CD14-positive monocyte (primary cell): ENCODE data around the gene SMS. TPM values are rescaled to one million over a fixed set of nuclear protein-coding genes. Genes with fewer than 3 reads are reported as not detected.

Source experiments
- DNase-seq, 3 donors: peaks; one replicate each; pipeline ENCODE4 v3.0.0-alpha.2; 2011 to 2022
- H2AFZ ChIP-seq: 2 replicates; pipeline ENCODE4 v1.6.0; 2012; ENCODE audit warnings: mild to moderate bottlenecking, low read depth, low read length, inconsistent platforms; ENCODE audit not compliant: insufficient read depth, poor library complexity, severe bottlenecking
- H3K27ac ChIP-seq, 2 donors: 1 replicate in 1 of 2; 2 replicates in 1 of 2; pipeline ENCODE4 v1.5.1; 2012 to 2013; ENCODE audit warnings: low read length in 2 of 2, control low read depth in 1 of 2, inconsistent platforms in 1 of 2, low read depth in 1 of 2, mild to moderate bottlenecking in 1 of 2
- H3K27me3 ChIP-seq, 2 donors: one replicate each; pipeline versions ENCODE4 v1.6.0 to v1.6.1; 2011 to 2013; ENCODE audit warnings: low read length in 2 of 2; ENCODE audit not compliant: control insufficient read depth in 2 of 2, insufficient read depth in 2 of 2
- H3K36me3 ChIP-seq, 2 donors: replicated peaks in 1 of 2; 1 replicate in 1 of 2; 2 replicates in 1 of 2; pipeline versions ENCODE4 v1.5.1 to v1.6.1; 2012 to 2013; ENCODE audit warnings: low read length in 2 of 2, control low read depth in 1 of 2, inconsistent platforms in 1 of 2, mild to moderate bottlenecking in 1 of 2; ENCODE audit not compliant: insufficient read depth in 2 of 2, control insufficient read depth in 1 of 2
- H3K4me1 ChIP-seq, 2 donors: 1 replicate in 1 of 2; 2 replicates in 1 of 2; pipeline versions ENCODE4 v1.5.1 to v1.6.1; 2012 to 2013; ENCODE audit warnings: low read length in 2 of 2, control low read depth in 1 of 2, inconsistent platforms in 1 of 2, mild to moderate bottlenecking in 1 of 2, moderate library complexity in 1 of 2; ENCODE audit not compliant: insufficient read depth in 2 of 2, control insufficient read depth in 1 of 2
- H3K4me2 ChIP-seq: replicated peaks from 2 replicates; pipeline ENCODE3; 2012; ENCODE audit warnings: low read length, moderate library complexity, mild to moderate bottlenecking; ENCODE audit not compliant: poor library complexity, severe bottlenecking; ENCODE audit errors: extremely low read depth
- H3K4me3 ChIP-seq, 3 experiments: fragments of 200-600 bp in 1 of 3; sonication (generic) in 1 of 3; replicated peaks in 1 of 3; 1 replicate in 2 of 3; 2 replicates in 1 of 3; pipeline ENCODE4 v1.5.1; 2011 to 2013; ENCODE audit warnings: low read length in 3 of 3, mild to moderate bottlenecking in 3 of 3, control low read depth in 2 of 3, low read depth in 2 of 3, inconsistent platforms in 1 of 3, moderate library complexity in 1 of 3
- H3K79me2 ChIP-seq: 2 replicates; pipeline ENCODE4 v1.6.0; 2012; ENCODE audit warnings: mild to moderate bottlenecking, control low read depth, inconsistent platforms, low read length, moderate library complexity; ENCODE audit not compliant: insufficient read depth
- H3K9ac ChIP-seq: 2 replicates; pipeline ENCODE4 v1.6.0; 2017; ENCODE audit warnings: low read length, mild to moderate bottlenecking; ENCODE audit not compliant: insufficient read depth, poor library complexity, severe bottlenecking
- H3K9me3 ChIP-seq, 2 donors: replicated peaks in 1 of 2; 1 replicate in 1 of 2; 2 replicates in 1 of 2; pipeline versions ENCODE4 v1.5.1 to v1.6.1; 2012 to 2013; ENCODE audit warnings: low read length in 2 of 2, control low read depth in 1 of 2; ENCODE audit not compliant: control insufficient read depth in 1 of 2, insufficient read depth in 1 of 2
- H4K20me1 ChIP-seq: 2 replicates; pipeline ENCODE4 v1.6.0; 2012; ENCODE audit warnings: mild to moderate bottlenecking, low read length, control low read depth, moderate library complexity; ENCODE audit not compliant: insufficient read depth
- H3K27ac Mint-ChIP-seq, 7 donors: one replicate each; pipeline ENCODE4 v1.8.0; 2020; ENCODE audit warnings: mild to moderate bottlenecking in 7 of 7, mixed read lengths in 7 of 7, moderate library complexity in 6 of 7, inconsistent platforms in 2 of 7
- H3K27me3 Mint-ChIP-seq, 3 donors: one replicate each; pipeline ENCODE4 v1.8.0; 2021 to 2022; ENCODE audit warnings: low read depth in 3 of 3, mild to moderate bottlenecking in 3 of 3, mixed read lengths in 3 of 3, moderate library complexity in 3 of 3, inconsistent platforms in 1 of 3
- H3K36me3 Mint-ChIP-seq, 2 donors: one replicate each; pipeline ENCODE4 v1.8.0; 2020; ENCODE audit warnings: mixed read lengths in 2 of 2, inconsistent platforms in 1 of 2, mild to moderate bottlenecking in 1 of 2
- H3K4me1 Mint-ChIP-seq: one replicate; pipeline ENCODE4 v1.8.0; 2020; ENCODE audit warnings: mild to moderate bottlenecking, mixed read lengths
- H3K4me3 Mint-ChIP-seq, 2 donors: one replicate each; pipeline ENCODE4 v1.8.0; 2020; ENCODE audit warnings: mild to moderate bottlenecking in 2 of 2, mixed read lengths in 2 of 2, moderate library complexity in 1 of 2
- H3K9me3 Mint-ChIP-seq, 7 donors: one replicate each; pipeline ENCODE4 v1.8.0; 2020 to 2022; ENCODE audit warnings: mixed read lengths in 7 of 7, mild to moderate bottlenecking in 6 of 7, moderate library complexity in 6 of 7, inconsistent platforms in 2 of 7
- CTCF ChIP-seq: fragments of 200-600 bp; IDR thresholded peaks from one replicate; pipeline ENCODE4 v1.8.0; 2022; ENCODE audit warnings: antibody characterized with exemption, mild to moderate bottlenecking
- WGBS: methylation state at CpG from one replicate; pipeline ENCODE4 v1.1.5; 2013; ENCODE audit warnings: missing lambda C conversion rate; ENCODE audit not compliant: insufficient coverage; 5-methylcytosine and 5-hydroxymethylcytosine counted together
- intact Hi-C, 2 donors: fragments of 100-400 bp; cut with micrococcal nuclease; formaldehyde crosslinking; loops; one replicate each; pipeline versions ENCODE4 v1.15.0 to v1.15.1; 2023
- polyA plus RNA-seq, 3 donors: library from polyadenylated mRNA; depleted of rRNA in 1 of 3; unstranded in 2 of 3; stranded (reverse) in 1 of 3; fragments of 300-500 nt in 2 of 3; fragments of >200 nt in 1 of 3; fragmentation: Illumina TruSeq in 2 of 3; gene quantifications; 1 replicate in 2 of 3; 2 replicates in 1 of 3; pipeline ENCODE4 v1.2.3, GENCODE V29; 2012 to 2021

Gene SMS
- polyA plus RNA-seq, 3 donors = 24.9 to 75.4 (median 70.8) TPM

GRCh38 chrX:21911481-21911880 is 29.0 kb upstream of the SMS start:
- Histone ChIP-seq H3K4me3 (no peak overlapping the region), H3K9me3 (no peaks in the 10 kb centered on the region), H3K27me3 (no peaks in the 10 kb centered on the region), H3K79me2 (no peaks in the 10 kb centered on the region), H3K36me3 (no peaks in the 10 kb centered on the region), H3K9ac (no peak overlapping the region), H2AFZ (no peak overlapping the region), H3K27ac (no peak overlapping the region), H3K4me1 (no peaks in the 10 kb centered on the region), H4K20me1 (no peaks in the 10 kb centered on the region), H3K4me2 (no peak overlapping the region)
- no peak overlapping the region for H3K4me3 Mint-ChIP-seq
- H3K36me3 Mint-ChIP-seq = no peaks in the 10 kb centered on the region
- WGBS = 80% methylated on average over 1 of the region's 4 CpGs
- H3K27ac Mint-ChIP-seq = no peak overlapping the region
- intact Hi-C loops = no loop called here
- no peak for TF ChIP-seq CTCF
- H3K27me3 Mint-ChIP-seq = peaks cover 0 to 3% (median 0%) of the 10 kb centered on the region in 3 donors
- H3K9me3 Mint-ChIP-seq = peaks cover 0 to 5% (median 0%) of the 10 kb centered on the region in 7 donors
- H3K4me1 Mint-ChIP-seq = no peaks in the 10 kb centered on the region
- no peak for DNase-seq

GRCh38 chrX:21912220-21912619 is 28.3 kb upstream of the SMS start:
- Histone ChIP-seq H3K9ac (no peak overlapping the region), H3K4me3 (no peak overlapping the region), H3K4me2 (no peak overlapping the region), H3K36me3 (no peaks in the 10 kb centered on the region), H2AFZ (no peak overlapping the region), H3K27ac (no peak overlapping the region), H3K79me2 (no peaks in the 10 kb centered on the region), H4K20me1 (no peaks in the 10 kb centered on the region), H3K9me3 (no peaks in the 10 kb centered on the region), H3K27me3 (no peaks in the 10 kb centered on the region), H3K4me1 (no peaks in the 10 kb centered on the region)
- intact Hi-C loops = no loop called here
- no CpG with 5 or more reads among the region's 1 CpG for WGBS
- DNase-seq = no peak
- no peaks in the 10 kb centered on the region for H3K4me1 Mint-ChIP-seq
- H3K4me3 Mint-ChIP-seq = no peak overlapping the region
- no peak overlapping the region for H3K27ac Mint-ChIP-seq
- peaks cover 0 to 5% (median 0%) of the 10 kb centered on the region in 7 donors for H3K9me3 Mint-ChIP-seq
- peaks cover 0 to 3% (median 0%) of the 10 kb centered on the region in 3 donors for H3K27me3 Mint-ChIP-seq
- H3K36me3 Mint-ChIP-seq = no peaks in the 10 kb centered on the region
- TF ChIP-seq CTCF = no peak
